ENCODE results near the gene DCHS1.

Gene DCHS1

DNA sequence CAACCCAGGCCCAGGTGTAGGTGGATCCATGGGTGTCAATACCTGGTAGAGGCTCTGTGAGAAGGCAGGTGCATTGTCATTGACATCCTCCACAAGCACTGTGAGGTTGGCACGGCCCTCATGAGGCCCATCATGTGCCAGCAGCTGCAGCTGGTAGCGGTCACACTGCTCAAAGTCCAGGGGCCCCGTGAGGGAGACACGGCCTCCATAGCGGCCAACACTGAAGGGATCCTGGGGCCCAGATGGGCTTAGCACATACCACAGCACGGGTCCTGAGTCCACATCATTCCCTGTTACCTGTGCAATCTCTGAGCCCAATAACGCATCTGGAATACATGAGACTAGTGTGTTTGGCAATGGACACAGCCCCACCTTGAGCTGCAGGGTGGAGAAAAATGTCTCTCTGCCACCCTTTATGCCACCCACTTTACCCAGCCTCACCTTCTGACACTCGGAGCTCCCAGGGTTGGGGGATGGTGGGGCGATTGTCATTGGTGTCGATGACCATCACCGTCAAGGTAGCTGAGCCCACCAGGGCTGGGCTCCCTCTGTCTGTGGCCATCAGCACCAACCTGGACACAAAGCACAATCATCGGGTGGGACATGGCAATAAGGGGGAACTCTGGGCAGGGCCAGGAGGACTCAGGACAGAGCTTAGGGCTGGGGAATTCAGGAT, 30.3 kb downstream of the DCHS1 start:
- DNase-seq = no peak

DNA sequence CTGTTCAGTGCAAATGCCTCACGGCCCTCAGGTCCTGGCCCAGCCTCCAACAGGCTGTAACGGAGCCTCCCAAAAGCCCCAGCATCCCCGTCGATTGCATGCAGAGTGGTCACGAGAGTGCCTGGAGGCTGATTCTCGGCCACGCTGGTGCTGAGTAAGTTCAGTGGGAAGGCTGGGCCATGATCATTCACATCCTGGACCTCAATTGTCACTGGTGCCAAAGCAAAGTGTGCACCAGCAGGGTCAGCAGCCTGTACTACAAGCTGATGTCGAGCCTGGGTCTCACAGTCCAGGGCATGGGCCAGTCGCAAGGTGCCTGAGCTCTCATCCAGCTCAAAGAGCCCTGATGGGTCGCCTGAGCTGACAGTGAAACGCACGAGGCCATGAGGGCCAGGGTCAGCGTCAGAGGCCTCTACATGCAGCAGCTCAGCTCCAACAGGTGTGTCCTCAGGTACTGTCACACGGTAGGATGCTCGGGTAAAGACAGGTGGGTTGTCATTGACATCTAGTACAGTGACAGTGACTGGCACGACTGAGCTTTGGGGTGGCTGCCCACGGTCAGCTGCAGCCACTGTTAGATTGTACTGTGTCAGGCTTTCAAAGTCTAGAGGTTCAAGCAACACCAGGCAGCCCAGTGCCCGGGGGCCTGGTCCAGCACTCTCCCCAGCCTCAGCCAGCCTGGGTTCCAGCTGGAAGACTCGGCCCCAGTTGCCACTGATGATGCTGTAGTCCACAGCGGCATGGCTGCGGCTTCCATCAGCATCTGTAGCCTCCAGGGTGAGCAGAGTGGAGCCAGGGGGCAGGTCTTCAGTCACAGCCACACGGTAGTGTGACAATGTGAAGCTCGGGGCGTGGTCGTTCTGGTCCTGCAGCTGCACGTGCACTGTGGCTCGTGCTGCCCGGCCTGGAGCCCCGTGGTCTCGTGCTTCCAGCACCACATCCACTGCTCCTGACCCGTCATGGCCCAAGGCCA, 31.9 kb downstream of the DCHS1 start:
- DNase-seq = no peak

DNA sequence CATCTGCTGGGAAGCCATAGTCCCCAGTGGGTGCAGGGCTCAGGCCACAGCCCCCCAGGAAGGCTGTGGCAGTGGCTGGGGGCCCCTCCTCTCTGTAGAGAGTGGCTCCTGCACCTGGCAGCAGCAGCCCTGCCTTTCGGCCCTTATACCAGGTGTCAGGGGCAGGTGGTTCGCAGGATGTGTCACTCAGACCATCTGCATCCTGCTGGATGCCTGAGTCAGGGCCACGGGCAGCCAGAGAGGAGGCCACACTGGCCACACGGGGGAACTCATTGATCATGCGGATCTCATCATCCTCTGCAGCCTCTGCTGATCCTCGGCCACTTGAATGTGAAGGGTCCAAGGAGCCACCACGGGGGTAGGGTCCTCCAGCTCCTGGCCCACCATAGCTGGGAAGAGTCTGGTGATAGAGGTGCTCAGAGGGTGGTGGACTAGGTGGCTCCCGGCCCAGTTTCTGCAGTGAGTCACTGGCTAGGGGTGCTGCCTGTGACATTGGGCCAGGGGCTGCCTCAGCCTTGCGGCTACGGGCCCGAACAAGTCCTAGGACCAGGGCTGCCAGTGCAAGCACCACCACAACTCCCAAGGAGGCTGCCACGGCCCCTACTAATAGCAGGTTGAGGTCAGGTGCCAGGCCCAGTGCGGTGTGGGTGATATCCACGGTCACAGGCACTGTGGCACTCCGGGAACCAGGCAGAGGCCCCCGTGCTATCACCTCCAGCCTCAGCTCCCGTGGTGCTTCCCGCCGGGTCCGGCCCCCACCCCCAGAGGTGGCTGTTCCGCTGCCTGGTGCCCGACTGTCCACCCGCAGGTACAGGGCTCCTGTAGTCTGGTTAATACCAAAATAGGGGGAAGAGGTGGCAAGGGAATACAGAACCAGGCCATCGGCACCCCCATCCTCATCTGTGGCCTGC, 33.1 kb downstream of the DCHS1 start:
- DNase-seq = no peak

DNA sequence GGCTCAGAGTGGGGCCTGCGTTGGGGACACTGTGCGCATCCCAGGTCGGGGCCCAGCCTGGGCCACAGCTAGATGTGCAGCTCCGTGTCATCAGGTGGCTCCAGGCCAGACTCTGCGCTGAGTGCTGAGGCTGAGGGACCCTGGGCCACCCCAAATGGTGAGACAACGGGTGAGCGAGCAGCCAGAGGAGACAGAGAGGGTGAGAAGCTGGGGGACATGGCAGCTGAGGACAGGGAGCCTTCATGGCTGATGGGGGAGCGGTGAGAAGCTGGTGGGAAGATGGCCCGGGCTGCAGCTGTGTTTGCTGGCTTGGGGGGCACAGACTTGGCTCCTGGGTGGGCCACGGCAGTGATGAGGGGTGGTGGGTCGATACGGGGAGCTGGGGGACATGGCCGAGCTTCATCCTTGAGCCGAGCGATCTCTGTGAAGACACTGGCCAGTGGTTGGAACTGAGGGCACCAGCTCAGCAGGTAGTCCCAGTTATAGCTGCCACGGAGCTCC, 33.8 kb downstream of the DCHS1 start:
- DNase-seq = no peak

DNA sequence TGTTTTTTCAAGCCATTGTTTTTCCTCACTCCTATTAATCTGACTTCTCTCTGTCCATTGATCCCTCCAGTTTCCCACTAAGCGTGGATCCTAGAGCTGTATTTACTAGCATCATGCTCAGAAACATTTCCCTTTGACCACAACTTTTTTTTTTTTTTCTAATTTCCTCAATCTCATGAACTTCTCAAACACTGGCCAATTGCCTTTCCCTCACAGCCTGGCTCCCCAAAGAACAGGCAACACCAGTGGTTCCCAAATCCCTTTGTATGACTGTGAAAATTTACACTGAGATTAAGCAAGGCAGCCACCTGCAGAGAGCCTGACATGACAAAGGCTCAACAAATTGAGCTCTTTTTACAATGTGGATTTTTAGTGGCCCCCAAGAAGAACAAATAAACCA, 35.0 kb downstream of the DCHS1 start:
- no peak for DNase-seq

DNA sequence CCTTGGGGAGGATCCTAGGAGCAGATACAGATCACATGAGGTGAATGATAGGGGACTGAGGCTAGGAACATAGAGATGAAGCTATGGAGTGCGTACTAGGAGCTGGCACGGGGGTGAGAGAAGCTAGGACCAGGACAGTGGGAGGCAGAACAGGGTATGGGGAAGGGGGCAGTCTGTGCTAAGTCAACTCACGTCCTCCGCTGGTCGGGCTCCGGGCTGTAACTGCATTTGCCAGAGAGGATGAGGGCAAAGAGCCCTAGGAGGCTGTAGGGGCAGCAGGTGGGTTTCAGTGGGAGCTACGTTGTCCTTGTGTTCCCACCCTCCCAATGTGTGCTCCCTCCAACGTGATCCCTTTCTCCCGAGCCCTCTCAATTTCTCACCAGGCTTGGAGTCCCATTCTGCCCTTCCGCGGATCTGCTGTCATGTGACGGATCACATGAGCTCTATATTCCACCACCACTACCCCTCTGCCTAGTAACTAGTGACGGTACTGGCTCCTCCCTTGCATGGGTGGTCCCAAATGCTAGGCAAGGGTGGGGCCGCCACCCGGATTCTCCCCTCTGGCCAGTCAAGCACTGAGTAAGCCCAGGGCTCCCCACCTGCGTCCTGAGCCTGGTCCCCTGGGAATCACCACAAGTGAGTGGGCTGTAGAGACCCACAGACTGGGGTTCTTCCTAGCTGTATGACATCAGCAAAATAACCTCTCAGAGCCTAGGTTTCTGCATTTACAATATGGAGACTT, 36.4 kb downstream of the DCHS1 start, which contains the start of gene TPP1:
TSS of gene TPP1 (minus strand) at position 419 of the 742 bp plus-strand sequence. CDS start at position 397, 22 bp downstream.
- DNase-seq = peak; percentile 96

DNA sequence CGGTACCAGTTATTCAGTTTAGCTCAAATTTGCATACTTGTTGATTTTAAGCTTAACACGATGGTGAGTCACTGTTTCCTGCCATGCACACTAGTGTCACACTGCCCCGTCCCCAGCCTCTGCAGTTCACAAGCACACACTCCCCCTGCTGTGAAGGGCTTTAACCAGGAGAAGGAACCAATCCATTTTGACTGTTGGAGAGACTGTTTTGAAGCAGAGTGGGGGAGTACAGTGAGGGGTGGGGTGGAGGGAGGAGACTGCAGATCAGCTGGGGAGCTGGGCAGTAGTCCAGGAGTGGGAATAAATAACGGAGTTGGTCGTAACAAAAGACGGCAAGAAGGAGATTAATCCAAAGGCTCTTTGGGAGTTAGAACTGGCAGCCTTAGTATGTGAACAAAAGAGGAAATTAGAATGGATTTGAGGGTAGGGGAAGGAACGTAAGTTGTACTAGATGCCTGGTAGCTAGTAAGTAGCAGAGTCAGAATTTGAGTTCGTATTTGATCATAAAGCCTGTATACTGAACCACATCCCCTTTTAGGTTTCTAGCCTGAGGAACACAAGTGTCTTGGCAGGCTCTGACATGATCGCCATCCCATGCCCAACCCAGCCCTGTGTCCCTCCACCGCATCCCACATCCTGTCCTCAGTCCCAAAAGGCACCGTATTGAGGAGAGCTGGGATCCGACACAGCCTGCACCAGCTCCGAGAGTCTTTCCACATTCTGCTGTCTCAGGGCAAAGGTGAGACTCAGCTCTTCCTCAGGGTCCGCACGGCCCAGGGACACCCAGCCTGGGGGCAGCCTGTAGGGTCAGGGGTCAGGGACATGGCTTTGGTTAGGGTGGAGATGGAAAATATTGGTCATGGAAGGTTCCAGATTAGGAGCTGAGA, 37.2 kb downstream of the DCHS1 start:
- DNase-seq = peak; percentile 66

DNA sequence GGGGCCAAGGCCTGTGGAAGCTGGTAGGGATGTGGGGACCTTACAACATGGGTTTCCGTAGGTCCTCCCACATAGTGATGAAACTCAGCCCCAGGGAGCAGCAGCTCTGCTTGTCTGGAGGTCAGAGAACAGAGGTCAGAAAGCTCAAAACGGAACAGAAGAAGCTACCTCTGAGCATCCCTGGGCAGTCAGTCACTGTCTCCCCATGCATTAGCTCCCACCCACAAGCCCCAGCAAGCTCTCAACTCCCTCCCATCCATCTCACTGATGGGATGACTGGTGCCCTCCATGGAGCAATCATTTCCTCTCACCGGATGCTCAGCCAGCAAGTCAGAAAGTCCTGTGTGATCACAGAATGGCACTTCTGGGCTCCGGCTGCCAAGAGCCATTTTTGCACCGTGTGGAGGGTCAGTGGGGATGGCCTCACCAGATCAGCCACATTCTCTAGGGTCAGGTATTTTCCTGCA, 38.3 kb downstream of the DCHS1 start:
- no peak for DNase-seq

DNA sequence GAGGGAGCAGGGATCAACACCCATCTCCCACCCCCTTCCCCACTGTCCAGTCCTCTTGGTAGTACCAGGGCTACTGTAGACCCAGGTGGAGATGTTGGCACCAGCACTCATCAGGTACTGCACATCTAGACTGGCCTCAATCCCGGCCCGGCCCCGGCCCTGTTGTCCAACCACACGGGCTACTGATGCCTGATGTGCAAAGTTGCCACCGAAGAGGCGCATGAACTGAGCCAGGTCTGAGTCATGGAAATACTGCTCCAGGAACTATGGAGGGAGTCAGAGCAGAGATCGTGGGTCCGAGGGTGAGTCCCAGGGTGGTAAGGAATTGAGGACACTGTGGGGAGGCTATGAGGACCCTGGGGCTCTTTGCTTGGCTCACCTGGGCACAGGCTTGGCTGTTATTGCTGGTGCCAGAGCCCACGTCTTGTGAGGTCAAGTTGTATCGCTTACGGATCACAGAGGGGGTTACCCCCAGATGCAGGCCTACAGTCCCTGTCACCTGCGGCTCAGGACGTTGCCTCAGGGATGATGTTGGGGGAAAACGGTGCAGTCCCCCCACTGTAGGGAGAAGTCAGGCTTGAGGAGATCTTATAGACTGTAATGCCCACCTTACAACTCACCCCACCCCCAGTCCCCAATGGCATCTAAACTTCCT, 38.9 kb downstream of the DCHS1 start:
- DNase-seq = no peak

DNA sequence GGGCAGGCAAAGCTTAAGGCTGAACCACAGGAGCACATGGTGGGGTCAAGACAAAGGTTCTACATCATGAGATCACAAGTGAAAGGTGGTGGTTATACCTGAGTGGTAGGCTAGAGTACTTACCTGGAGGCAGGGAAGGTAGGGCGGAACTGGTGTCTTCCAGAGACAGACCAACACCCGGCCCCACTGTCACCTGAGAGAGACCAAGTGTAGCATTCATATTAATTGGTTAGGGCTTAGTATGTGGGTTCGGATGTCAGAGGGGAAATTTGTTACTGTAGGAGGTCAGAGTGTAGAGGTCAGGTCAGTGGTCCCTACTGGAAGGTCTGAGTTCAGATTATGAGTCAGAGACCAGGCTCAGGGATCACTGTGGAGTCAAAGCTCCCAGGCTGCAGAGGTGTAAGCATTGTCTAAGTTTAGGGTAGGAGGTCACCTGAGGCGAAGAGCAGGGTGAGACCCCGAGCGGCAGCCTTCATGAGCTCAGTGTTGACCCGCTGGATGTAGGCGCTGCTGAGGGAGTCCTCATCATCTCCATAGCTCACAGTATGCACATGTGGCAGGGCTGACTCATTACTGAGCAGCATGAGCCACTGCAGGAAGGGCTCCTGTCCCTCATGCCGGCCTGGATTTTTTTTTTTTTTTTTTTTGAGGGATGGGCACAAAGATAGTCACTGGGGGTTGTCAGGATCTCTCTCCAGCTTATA, 39.6 kb downstream of the DCHS1 start:
- DNase-seq = no peak

DNA sequence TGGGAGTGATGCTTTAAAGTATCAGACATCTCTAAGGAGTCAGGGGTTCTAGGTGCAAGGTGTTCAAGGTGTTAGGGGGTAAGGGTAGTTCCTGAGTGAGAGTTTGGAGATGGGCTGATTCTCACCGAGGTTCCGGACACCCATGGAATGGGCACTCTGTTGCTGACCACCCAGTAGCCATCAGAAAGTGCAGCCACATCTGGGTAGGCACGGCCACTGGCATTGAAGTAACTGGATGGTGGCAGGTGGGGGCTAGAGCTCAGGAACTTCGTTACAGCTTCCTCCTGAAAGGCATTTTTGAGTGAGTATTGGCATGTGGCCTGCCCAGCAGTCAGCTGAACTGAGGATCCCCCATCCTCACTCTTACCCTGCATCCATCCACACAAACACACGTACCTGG, 40.6 kb downstream of the DCHS1 start:
- no peak for DNase-seq

DNA sequence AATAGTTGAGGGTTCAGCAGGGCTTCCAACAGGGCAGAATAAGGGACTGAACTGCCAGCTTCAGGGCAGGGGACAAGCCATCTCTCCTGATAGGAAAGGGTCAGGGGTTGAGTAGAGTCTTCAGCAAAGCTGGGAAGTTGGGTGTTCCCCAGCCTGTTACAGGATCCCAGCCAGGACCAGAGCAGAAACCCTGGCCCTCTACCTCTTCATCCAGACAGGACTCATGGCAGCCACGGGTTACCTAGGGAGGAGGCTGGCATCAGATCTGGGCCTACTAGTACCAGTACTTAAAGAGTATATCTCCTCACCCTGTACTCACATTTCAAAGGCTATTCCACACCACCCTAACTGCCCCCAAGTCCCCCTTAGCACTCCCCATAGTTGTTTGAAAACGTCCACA, 41.2 kb downstream of the DCHS1 start:
- no peak for DNase-seq

DNA sequence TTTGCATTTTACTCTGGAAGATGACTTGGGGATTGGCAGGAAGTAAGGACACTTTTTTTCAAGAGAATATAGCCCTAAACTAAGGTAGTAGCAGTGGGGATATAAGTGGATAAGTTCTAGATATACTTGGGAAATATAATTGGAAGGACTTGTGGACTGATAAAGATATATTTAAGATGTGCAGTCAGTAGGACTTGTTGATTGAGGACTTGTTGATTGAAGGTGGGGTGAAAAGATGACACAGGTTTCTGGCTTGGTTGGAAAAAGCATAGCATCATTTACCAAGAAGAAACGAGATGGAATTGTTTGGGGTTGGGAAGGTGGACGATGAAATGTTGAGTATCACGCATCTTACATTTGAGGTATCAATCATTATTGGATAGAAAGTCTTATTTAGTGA, 42.1 kb downstream of the DCHS1 start:
- DNase-seq = no peak

DNA sequence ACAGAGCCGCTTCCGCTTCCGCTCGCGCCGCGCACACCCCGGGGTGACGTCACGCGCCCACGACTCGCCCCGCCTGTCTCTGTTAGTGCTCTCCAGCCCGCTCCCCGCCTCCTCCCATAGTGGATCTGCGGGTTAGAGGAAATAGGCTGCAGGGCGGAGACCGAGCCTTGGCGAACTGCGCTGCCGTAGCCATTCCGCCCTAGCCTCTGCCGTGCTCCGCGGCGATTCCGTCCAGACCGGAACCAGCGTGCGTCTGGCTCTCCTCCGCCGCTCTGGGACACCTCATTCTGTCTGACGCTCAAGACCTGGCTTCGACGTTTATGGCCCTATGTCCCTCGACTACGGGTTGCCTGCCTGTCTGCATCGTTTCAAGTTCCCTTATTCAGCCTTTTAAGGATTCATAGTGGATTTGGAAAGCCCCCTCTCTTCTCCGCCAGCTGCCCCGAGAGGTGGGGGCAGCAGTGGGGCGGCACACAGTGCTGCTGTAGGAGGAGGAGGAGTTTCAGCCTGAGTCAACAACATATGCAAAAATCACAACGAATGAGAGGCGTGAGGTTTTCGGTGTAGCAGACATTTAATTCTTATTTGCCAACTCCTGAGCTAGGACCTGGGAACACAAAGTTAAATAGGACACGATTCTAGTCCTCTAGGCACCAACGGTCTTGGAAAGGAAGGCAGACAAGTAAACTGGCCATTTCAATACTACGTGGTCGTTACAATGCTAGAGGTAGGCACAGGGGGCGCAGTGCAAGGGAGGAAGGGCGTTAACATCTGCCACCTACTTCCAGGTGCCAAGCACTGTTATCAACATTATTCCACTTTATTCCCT, 43.2 kb downstream of the DCHS1 start, which contains the start of gene TAF10:
TSS of gene TAF10 (minus strand) at position 4 of the 829 bp plus-strand sequence. CDS start 27 bp downstream, outside the sequence.
- DNase-seq = peak; percentile 96

DNA sequence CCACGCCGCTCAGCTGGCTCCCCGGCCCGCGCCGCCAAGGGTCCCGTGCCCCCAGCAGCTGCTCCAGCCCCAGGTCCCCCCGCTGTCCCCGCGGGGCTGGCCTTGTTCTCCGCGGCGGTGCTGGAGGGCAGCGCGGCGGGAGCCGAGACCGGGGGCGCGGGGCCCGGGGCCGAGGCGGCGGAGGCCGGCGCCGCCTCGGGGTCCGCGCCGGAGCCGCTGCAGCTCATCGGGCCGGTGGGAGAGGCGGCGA, 43.7 kb downstream of the DCHS1 start:
- DNase-seq = no peak

DNA sequence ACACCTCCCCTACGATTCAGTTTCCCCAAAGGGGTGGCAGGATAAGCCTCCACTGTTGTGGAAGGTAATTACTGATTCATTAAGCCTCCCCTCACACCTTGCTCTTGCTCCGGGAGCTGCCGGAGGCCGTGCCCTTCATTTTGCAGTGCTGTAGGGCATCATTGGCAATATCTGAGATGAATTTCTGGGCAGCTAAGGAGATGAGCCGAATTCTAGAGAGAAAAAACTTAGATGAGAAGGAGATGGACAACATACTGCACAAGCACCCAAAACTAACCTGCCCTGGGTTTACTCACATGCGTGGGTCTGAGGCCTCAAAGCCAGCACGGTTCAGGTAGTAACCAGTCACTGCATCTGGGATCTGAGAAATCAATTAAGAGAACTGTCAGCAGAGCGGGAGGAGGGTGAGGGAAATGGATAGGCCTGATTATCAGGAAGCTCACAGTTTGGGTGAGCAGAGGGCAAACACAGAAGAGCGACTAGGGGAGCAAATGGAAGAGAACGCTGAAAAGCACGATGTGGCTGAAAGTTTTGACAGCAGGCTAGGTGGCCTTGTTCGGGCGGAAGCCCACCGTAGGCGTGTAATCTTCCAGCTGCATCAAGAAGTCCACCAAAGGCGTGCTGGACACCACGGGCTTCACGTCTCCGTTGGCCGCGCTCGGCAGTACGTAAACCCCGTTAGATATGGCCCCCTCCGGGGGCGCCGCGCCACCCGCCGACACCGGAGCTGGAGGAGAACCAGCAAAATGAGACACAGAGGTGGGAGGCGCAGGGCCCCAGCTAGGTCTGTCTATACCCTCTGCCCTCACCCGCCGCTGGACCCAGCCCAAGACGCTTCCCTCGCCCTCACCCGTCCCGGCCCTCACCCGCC, 44.3 kb downstream of the DCHS1 start:
- no peak for DNase-seq

DNA sequence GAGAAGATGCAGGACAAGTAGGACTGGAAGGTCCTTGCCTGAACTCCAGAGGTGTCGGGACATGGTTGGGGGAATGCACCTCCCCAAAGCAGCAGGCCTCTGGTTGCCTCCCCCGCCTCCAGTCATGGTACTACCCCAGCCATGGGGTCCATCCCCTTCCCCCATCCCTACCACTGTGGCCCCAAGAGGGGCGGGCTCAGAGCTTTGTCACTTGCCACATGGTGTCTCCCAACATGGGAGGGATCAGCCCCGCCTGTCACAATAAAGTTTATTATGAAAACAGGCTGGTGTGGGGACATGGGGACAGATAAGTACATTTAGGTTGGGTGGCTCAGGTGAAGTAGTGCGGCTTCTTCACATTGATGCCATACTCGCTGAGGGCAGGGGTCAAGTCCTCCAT, 45.0 kb downstream of the DCHS1 start:
- DNase-seq = peak; percentile 54

DNA sequence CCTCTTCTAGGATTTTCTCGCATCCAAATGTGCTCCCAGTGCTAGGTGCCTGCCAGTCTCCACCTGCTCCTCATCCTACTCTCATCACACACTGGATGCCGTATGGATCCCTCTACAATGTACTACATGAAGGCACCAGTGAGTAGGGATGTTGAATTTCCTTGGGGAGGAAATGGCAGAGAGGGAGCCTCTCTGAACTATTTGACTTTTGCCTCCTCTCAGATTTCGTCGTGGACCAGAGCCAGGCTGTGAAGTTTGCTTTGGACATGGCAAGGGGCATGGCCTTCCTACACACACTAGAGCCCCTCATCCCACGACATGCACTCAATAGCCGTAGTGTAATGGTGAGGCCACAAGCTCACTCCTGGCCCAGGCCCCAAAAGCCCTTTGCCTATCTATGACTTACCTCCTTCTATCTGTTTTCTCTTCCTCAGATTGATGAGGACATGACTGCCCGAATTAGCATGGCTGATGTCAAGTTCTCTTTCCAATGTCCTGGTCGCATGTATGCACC, 46.0 kb downstream of the DCHS1 start:
- peak; percentile 53 for DNase-seq
